Adrenal gland (tissue), 5 donors: ENCODE measurements around the gene IRF4.

Source experiments
- CTCF ChIP-seq, 6 experiments: fragments of 450-650 bp in 4 of 6; fragments of 200-600 bp in 2 of 6; sonication (generic) in 1 of 6; IDR thresholded peaks; 1 replicate in 5 of 6; 2 replicates in 1 of 6; pipeline versions ENCODE4 v1.5.1 to v1.8.0; 2016 to 2021; ENCODE audit warnings: antibody characterized with exemption in 6 of 6, mild to moderate bottlenecking in 2 of 6, moderate library complexity in 1 of 6
- POLR2A ChIP-seq, 2 donors: fragments of 450-650 bp; IDR thresholded peaks; one replicate each; pipeline ENCODE4 v1.6.1; 2017; ENCODE audit warnings: antibody characterized with exemption in 2 of 2, mild to moderate bottlenecking in 2 of 2, moderate library complexity in 1 of 2
- donor health status: DM: no; HTN: no; CAD: no.

DNA sequence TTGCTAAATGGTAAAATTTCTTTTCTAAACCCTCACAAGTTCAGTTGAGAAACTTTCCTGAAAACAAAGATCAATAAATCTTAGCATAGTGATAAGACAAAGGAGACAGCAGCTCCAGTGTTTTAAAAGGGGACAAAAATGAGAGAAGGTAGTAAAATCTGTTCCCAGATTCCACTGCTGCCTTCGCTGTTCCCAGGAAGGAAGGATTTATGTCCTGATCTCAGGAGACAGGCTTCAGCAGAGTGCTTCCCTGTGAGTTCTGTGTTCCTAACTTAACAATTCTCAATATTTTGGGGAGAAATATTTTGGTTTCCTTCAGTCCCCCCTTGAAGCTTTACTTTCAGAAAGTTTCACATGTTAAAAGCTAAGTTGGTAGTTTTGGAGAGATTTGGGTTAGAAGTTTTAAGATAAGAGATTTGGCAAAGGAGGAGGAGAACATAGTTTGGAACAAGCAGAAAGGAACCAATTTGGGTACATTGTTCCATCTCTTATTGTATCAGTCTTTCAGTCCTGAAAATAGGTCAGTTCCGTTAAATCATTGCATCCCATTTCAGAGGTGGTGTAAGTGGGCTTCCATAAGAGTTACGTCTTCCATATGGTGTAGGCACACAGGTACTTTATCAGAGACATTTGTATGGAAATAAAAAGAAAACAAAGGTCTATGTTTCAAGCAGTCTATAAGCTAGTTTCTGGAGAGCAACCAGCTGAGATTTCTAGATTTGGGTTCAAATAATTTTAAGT lies 20.8 kb downstream of the IRF4 start:
- TF ChIP-seq CTCF (IDR thresholded peaks at IDR 0.05) (no peak), POLR2A (IDR thresholded peaks at IDR 0.05) (no peak)
